ENCODE data around the gene C1QTNF9. TPM values are rescaled to one million over a fixed set of nuclear protein-coding genes. Genes with fewer than 3 reads are reported as not detected.
"Not testable (repeated sequence)": the region's sequence is repeated elsewhere in the genome, so short reads cannot be mapped to it uniquely, and the experiment has no call there.

C1QTNF9 gene
- total and polyA plus RNA-seq, 7 experiments from 2014 or later: 0.19 TPM; not detected in 6

DNA sequence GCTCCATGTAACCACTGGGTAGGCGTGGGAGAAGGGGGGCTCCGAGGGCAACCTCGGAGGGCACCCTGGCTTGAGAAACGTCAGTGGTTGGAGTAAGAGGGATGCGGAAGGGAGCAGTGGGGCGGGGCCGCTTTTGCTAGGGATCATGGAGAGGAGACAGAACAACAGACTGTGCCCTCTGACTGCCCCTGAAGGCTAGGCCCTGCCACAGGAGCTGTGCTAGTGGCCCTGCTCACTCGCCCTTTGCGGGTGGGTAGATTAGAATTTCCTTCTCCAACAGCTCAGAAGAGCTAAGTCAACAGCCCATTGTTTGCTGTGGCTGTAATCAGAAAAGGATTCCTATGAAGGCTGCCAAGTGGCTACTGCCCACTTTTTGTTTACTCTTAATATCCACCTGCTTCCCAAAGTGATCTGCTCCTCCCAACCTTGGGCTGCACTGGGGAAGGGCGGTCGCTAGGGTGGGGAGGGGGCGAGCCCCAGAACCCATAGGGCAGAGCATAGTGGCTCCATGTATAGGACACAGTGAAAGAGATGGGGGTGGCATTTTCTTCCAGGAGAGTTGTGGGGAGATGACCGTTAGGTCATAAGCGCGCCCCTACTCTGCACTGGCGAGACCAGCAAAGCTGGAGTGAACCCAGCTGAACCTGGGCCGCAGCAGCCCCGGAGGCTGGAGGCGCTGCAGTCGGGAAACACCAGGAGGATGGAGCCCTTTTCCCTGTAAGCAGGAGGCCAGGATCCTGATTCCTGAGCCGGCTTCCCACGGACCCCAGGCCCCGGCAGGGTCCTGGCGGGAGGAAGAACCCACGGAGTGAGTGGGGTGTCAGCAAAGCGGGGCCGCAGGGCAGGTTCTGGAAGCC lies 1.9 kb upstream of the C1QTNF9 start:
- Mint-ChIP-seq H3K9me3 (peaks cover 0 to 1% (median 0%) of the 10 kb centered on the region in 11 donors), H3K4me1 (peaks cover 0 to 5% (median 0%) of the 10 kb centered on the region in 7 donors), H3K36me3 (peaks cover 4 to 28% (median 23%) of the 10 kb centered on the region in 5 donors), H3K27me3 (no peaks in the 10 kb centered on the region), H3K4me3 (peak overlapping the region in 1 of 10 donors; percentile 11), H3K27ac (peak overlapping the region in 1 of 9 donors; percentile 14)
- Histone ChIP-seq H3K9me3 (ENCODE audit: control insufficient read depth in 2 of 3, low read length in 3 of 3) (no peaks in the 10 kb centered on the region), H3K27ac (ENCODE audit: low read depth, low read length) (no peak overlapping the region), H3K36me3 (ENCODE audit: control insufficient read depth in 2 of 3, insufficient read depth in 3 of 3, low read length in 3 of 3) (peaks cover 10 to 40% (median 11%) of the 10 kb centered on the region in 3 experiments), H3K4me3 (ENCODE audit: low read length) (no peak overlapping the region), H3K27me3 (ENCODE audit: control insufficient read depth in 2 of 2, insufficient read depth in 2 of 2, low read length in 2 of 2) (no peaks in the 10 kb centered on the region), H3K4me1 (ENCODE audit: control insufficient read depth in 2 of 2, insufficient read depth in 2 of 2, low read length in 2 of 2) (no peaks in the 10 kb centered on the region)
- intact Hi-C loops (cut with micrococcal nuclease): loop anchor here (5.0 to 10.0 kb wide), 2 partner anchors 35 to 247 kb away; no protein-coding TSS in a partner anchor
- POLR2A ChIA-PET: no interaction called here
- DNase-seq: no peak
- CTCF ChIA-PET: no interaction called here
- ATAC-seq: peak; percentile 33

DNA sequence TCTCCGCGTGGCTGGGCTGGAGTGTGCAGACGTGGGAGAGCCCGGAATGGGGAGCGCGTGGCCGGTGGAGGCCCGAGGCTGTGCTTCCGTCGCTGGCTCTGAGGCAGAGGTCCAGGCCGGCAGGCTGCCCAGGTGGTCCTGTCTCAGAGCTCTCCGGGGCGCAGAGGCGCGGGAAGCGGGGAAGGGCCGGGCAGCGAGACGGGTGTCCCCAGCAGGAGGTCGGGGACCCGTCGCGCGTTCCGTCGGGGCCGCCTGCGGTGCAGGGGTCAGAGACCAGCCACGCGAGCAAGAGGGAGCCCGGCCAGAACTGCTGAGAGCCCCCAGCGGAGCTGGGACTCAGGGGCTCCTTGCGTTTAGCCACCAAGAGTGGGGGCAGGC lies 1.3 kb upstream of the C1QTNF9 start:
- Histone ChIP-seq H3K4me3 (ENCODE audit: low read length) (no peak overlapping the region), H3K4me1 (ENCODE audit: control insufficient read depth in 2 of 2, insufficient read depth in 2 of 2, low read length in 2 of 2) (no peaks in the 10 kb centered on the region), H3K27ac (ENCODE audit: low read depth, low read length) (no peak overlapping the region), H3K27me3 (ENCODE audit: control insufficient read depth in 2 of 2, insufficient read depth in 2 of 2, low read length in 2 of 2) (no peaks in the 10 kb centered on the region), H3K36me3 (ENCODE audit: control insufficient read depth in 2 of 3, insufficient read depth in 3 of 3, low read length in 3 of 3) (peaks cover 5 to 34% (median 9%) of the 10 kb centered on the region in 3 experiments), H3K9me3 (ENCODE audit: control insufficient read depth in 2 of 3, low read length in 3 of 3) (no peaks in the 10 kb centered on the region)
- ATAC-seq: peak; percentile 25
- ChIA-PET CTCF (interaction anchor here (0.6 kb wide), 1 partner anchor 74 kb away, joined by 3 read pairs; no protein-coding TSS in a partner anchor), POLR2A (no interaction called here)
- Mint-ChIP-seq H3K4me3 (no peak overlapping the region), H3K27me3 (no peaks in the 10 kb centered on the region), H3K27ac (no peak overlapping the region), H3K4me1 (peaks cover 0 to 5% (median 0%) of the 10 kb centered on the region in 7 donors), H3K36me3 (peaks cover 4 to 25% (median 17%) of the 10 kb centered on the region in 5 donors), H3K9me3 (peaks cover 0 to 1% (median 0%) of the 10 kb centered on the region in 11 donors)
- no peak for DNase-seq
- intact Hi-C loops (cut with micrococcal nuclease): loop anchor here (5.0 to 10.0 kb wide), 2 partner anchors 36 to 247 kb away; no protein-coding TSS in a partner anchor

- ChIA-PET CTCF (interaction anchor here (0.6 kb wide), 1 partner anchor 75 kb away, joined by 3 read pairs; no protein-coding TSS in a partner anchor), POLR2A (no interaction called here)
- Mint-ChIP-seq H3K27ac (peak overlapping the region in 1 of 9 donors; percentile 18), H3K36me3 (peaks cover 0 to 23% (median 12%) of the 10 kb centered on the region in 5 donors), H3K4me3 (no peak overlapping the region), H3K27me3 (peaks cover 0 to 4% (median 0%) of the 10 kb centered on the region in 5 donors), H3K4me1 (peaks cover 0 to 5% (median 0%) of the 10 kb centered on the region in 7 donors), H3K9me3 (peaks cover 0 to 1% (median 0%) of the 10 kb centered on the region in 11 donors)
- intact Hi-C loops (cut with micrococcal nuclease): loop anchor here (5.0 to 10.0 kb wide), 2 partner anchors 36 to 246 kb away; no protein-coding TSS in a partner anchor
- ATAC-seq: peak; percentile 28
- Histone ChIP-seq H3K4me3 (ENCODE audit: low read length) (no peak overlapping the region), H3K9me3 (ENCODE audit: control insufficient read depth in 2 of 3, low read length in 3 of 3) (no peaks in the 10 kb centered on the region), H3K27me3 (ENCODE audit: control insufficient read depth in 2 of 2, insufficient read depth in 2 of 2, low read length in 2 of 2) (no peaks in the 10 kb centered on the region), H3K4me1 (ENCODE audit: control insufficient read depth in 2 of 2, insufficient read depth in 2 of 2, low read length in 2 of 2) (no peaks in the 10 kb centered on the region), H3K27ac (ENCODE audit: low read depth, low read length) (no peak overlapping the region), H3K36me3 (ENCODE audit: control insufficient read depth in 2 of 3, insufficient read depth in 3 of 3, low read length in 3 of 3) (peaks cover 4 to 29% (median 5%) of the 10 kb centered on the region in 3 experiments)
- DNase-seq: no peak
Measured at GRCh38 chr13:24308488-24309020, 826 bp upstream of the C1QTNF9 start.

DNA sequence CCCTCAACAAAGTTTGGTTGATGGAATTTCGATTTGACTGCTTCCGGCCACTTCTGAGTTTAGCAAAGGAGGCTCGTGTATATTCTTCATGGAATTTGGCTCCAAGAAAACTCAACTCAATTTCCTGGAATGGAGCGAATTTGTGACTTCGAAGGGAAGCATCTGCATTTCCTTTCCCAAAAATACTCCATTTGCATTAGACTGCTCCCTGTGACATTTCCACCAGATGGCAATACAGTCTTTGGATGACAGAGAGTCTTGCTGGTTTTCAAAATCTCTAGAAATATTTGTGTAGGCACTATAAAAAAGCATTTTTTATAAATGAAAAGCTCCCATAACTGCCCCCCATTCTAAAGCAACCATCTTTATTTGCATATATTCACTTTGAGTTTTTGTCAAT lies 4.1 kb downstream of the C1QTNF9 start:
- Histone ChIP-seq H3K27me3 (ENCODE audit: control insufficient read depth in 2 of 2, insufficient read depth in 2 of 2, low read length in 2 of 2) (no peaks in the 10 kb centered on the region), H3K4me3 (ENCODE audit: low read length) (no peak overlapping the region), H3K36me3 (ENCODE audit: control insufficient read depth in 2 of 3, insufficient read depth in 3 of 3, low read length in 3 of 3) (no peaks in the 10 kb centered on the region), H3K4me1 (ENCODE audit: control insufficient read depth in 2 of 2, insufficient read depth in 2 of 2, low read length in 2 of 2) (no peaks in the 10 kb centered on the region), H3K27ac (ENCODE audit: low read depth, low read length) (no peak overlapping the region), H3K9me3 (ENCODE audit: control insufficient read depth in 2 of 3, low read length in 3 of 3) (no peaks in the 10 kb centered on the region)
- POLR2A ChIA-PET: no interaction called here
- no peak for DNase-seq
- Mint-ChIP-seq H3K27me3 (peaks cover 0 to 11% (median 0%) of the 10 kb centered on the region in 5 donors), H3K36me3 (no peaks in the 10 kb centered on the region), H3K4me3 (no peak overlapping the region), H3K4me1 (peaks cover 0 to 4% (median 0%) of the 10 kb centered on the region in 7 donors), H3K9me3 (no peaks in the 10 kb centered on the region), H3K27ac (no peak overlapping the region)
- intact Hi-C loops (cut with micrococcal nuclease): no loop called here
- no peak for ATAC-seq
- CTCF ChIA-PET: interaction anchor here (0.7 kb wide), 1 partner anchor 313 kb away, joined by 3 read pairs; no protein-coding TSS in a partner anchor

DNA sequence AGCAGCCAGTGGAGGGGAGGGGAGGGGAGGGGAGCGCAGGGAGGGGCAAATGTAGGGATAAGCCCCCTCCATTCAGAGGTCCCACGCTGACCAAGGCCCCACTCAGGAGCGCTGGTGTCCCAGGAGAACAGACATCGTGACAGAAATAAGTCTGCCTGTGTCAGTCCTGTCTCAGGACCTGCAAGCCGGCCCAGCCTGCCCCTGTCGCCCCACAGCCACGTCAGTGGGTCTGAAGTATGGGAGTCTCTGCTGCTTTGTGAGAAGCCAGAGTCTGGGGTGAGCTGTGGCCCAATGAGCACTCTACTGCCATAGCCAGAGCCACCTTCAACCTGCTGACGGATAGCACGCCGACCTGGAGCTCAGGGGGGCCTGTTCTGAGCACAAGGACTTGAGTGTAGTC lies 8.5 kb downstream of the C1QTNF9 start:
- POLR2A ChIA-PET; DNase-seq; H3K27ac ChIP-seq (ENCODE audit: low read depth, low read length); H3K4me3 Mint-ChIP-seq; H3K4me1 ChIP-seq (ENCODE audit: control insufficient read depth in 2 of 2, insufficient read depth in 2 of 2, low read length in 2 of 2); CTCF ChIA-PET; H3K4me3 ChIP-seq (ENCODE audit: low read length); H3K36me3 Mint-ChIP-seq; H3K9me3 Mint-ChIP-seq; ATAC-seq; H3K27ac Mint-ChIP-seq; H3K27me3 ChIP-seq (ENCODE audit: control insufficient read depth in 2 of 2, insufficient read depth in 2 of 2, low read length in 2 of 2); intact Hi-C loops (cut with micrococcal nuclease); H3K9me3 ChIP-seq (ENCODE audit: control insufficient read depth in 2 of 3, low read length in 3 of 3); H3K4me1 Mint-ChIP-seq; H3K36me3 ChIP-seq (ENCODE audit: control insufficient read depth in 2 of 3, insufficient read depth in 3 of 3, low read length in 3 of 3): not testable (repeated sequence)
- H3K27me3 Mint-ChIP-seq: peaks cover 0 to 14% (median 7%) of the 10 kb centered on the region in 5 donors

- H3K27me3 ChIP-seq (ENCODE audit: control insufficient read depth in 2 of 2, insufficient read depth in 2 of 2, low read length in 2 of 2); H3K36me3 Mint-ChIP-seq; H3K36me3 ChIP-seq (ENCODE audit: control insufficient read depth in 2 of 3, insufficient read depth in 3 of 3, low read length in 3 of 3); H3K9me3 ChIP-seq (ENCODE audit: control insufficient read depth in 2 of 3, low read length in 3 of 3); CTCF ChIA-PET; H3K4me1 ChIP-seq (ENCODE audit: control insufficient read depth in 2 of 2, insufficient read depth in 2 of 2, low read length in 2 of 2); H3K4me3 Mint-ChIP-seq; H3K9me3 Mint-ChIP-seq; H3K27ac ChIP-seq (ENCODE audit: low read depth, low read length); DNase-seq; H3K4me3 ChIP-seq (ENCODE audit: low read length); H3K4me1 Mint-ChIP-seq; H3K27ac Mint-ChIP-seq; intact Hi-C loops (cut with micrococcal nuclease); ATAC-seq; POLR2A ChIA-PET: not testable (repeated sequence)
- peaks cover 6 to 15% (median 11%) of the 10 kb centered on the region in 5 donors for H3K27me3 Mint-ChIP-seq
Measured at GRCh38 chr13:24318878-24319277, 9.5 kb downstream of the C1QTNF9 start.

All from naive thymus-derived CD4-positive, alpha-beta T cell (primary cell).